ENCODE measurements around the gene PRKAG2.

GRCh38 chr7:151837285-151838042, 39.5 kb downstream of the PRKAG2 start:
- TF ChIP-seq CTCF (IDR thresholded peaks at IDR 0.05) (no peak), POLR2A (IDR thresholded peaks at IDR 0.05) (no peak), POLR2AphosphoS5 (IDR thresholded peaks at IDR 0.05) (no peak)

All from breast epithelium (tissue), 3 donors.